ENCODE results near the gene EHBP1.
A peak's percentile ranks its signal among the peaks of the same experiment; 100 is the strongest.

The EHBP1 gene

GRCh38 chr2:62940697-62941096, 235.2 kb downstream of the EHBP1 start:
- DNase-seq (ENCODE audit: low spot score), result no peak
- FAIRE-seq, result no peak

GRCh38 chr2:62941413-62941812, 235.9 kb downstream of the EHBP1 start:
- FAIRE-seq, result no peak
- no peak for DNase-seq (ENCODE audit: low spot score)

GRCh38 chr2:62944362-62944761, 238.8 kb downstream of the EHBP1 start:
- FAIRE-seq, result no peak
- DNase-seq (ENCODE audit: low spot score), result no peak

- no peak for FAIRE-seq
- no peak for DNase-seq (ENCODE audit: low spot score)
These were observed 241.9 kb downstream of the EHBP1 start for GRCh38 chr2:62947403-62947802.

- no peak for FAIRE-seq
- DNase-seq (ENCODE audit: low spot score), result no peak
These were observed 251.1 kb downstream of the EHBP1 start for GRCh38 chr2:62956651-62957050.

- no peak for FAIRE-seq
These were observed 252.7 kb downstream of the EHBP1 start for GRCh38 chr2:62958206-62958605.

GRCh38 chr2:62964050-62964449, 258.5 kb downstream of the EHBP1 start:
- FAIRE-seq, result no peak
- no peak for DNase-seq (ENCODE audit: low spot score)

More at GRCh38 chr2:62958206-62958605, 252.7 kb downstream of the EHBP1 start:
- no peak for DNase-seq (ENCODE audit: low spot score)

GRCh38 chr2:62964671-62965070, 259.2 kb downstream of the EHBP1 start:
- FAIRE-seq, result no peak

GRCh38 chr2:62966991-62967390, 261.5 kb downstream of the EHBP1 start:
- peak; percentile 20 for FAIRE-seq
- DNase-seq (ENCODE audit: low spot score), result no peak

More at GRCh38 chr2:62964671-62965070, 259.2 kb downstream of the EHBP1 start:
- DNase-seq (ENCODE audit: low spot score), result no peak

GRCh38 chr2:62968168-62968567, 262.7 kb downstream of the EHBP1 start:
- no peak for FAIRE-seq
- no peak for DNase-seq (ENCODE audit: low spot score)

- FAIRE-seq (no peak), DNase-seq (ENCODE audit: low spot score) (no peak)
These were observed 263.2 kb downstream of the EHBP1 start for GRCh38 chr2:62968668-62969067.

GRCh38 chr2:62971936-62972335, 266.4 kb downstream of the EHBP1 start:
- FAIRE-seq, result no peak
- no peak for DNase-seq (ENCODE audit: low spot score)

- FAIRE-seq (no peak), DNase-seq (ENCODE audit: low spot score) (no peak)
These were observed 267.1 kb downstream of the EHBP1 start for GRCh38 chr2:62972601-62973000.

- DNase-seq (ENCODE audit: low spot score) (no peak), FAIRE-seq (peak; percentile 67)
These were observed 269.5 kb downstream of the EHBP1 start for GRCh38 chr2:62974999-62975398.

GRCh38 chr2:62991605-62992004, 286.1 kb downstream of the EHBP1 start:
- no peak for FAIRE-seq
- no peak for DNase-seq (ENCODE audit: low spot score)

- DNase-seq (ENCODE audit: low spot score), result no peak
These were observed 287.0 kb downstream of the EHBP1 start for GRCh38 chr2:62992561-62992960.

GRCh38 chr2:62994206-62994605, 288.7 kb downstream of the EHBP1 start:
- FAIRE-seq, result no peak
- DNase-seq (ENCODE audit: low spot score), result no peak

More at GRCh38 chr2:62992561-62992960, 287.0 kb downstream of the EHBP1 start:
- FAIRE-seq, result no peak

- DNase-seq (ENCODE audit: low spot score) (no peak), FAIRE-seq (no peak)
These were observed 291.1 kb downstream of the EHBP1 start for GRCh38 chr2:62996534-62997186.

- DNase-seq (ENCODE audit: low spot score) (peak; percentile 9), FAIRE-seq (no peak)
These were observed 293.4 kb downstream of the EHBP1 start for GRCh38 chr2:62998949-62999348.

- FAIRE-seq (no peak), DNase-seq (ENCODE audit: low spot score) (peak; percentile 37)
These were observed 294.4 kb downstream of the EHBP1 start for GRCh38 chr2:62999905-63000304.

- no peak for FAIRE-seq
- no peak for DNase-seq (ENCODE audit: low spot score)
These were observed 295.3 kb downstream of the EHBP1 start for GRCh38 chr2:63000801-63001200.

- FAIRE-seq, result no peak
- no peak for DNase-seq (ENCODE audit: low spot score)
These were observed 296.1 kb downstream of the EHBP1 start for GRCh38 chr2:63001576-63001975.

- DNase-seq (ENCODE audit: low spot score), result no peak
- no peak for FAIRE-seq
These were observed 297.8 kb downstream of the EHBP1 start for GRCh38 chr2:63003351-63003750.

All from urothelium cell line (cell line).